ENCODE results near the gene NPY2R.

Gene NPY2R

GRCh38 chr4:155249016-155249566, 40.7 kb downstream of the NPY2R start:
- DNase-seq, result peak in 1 of 2 experiments; percentile 8

DNA sequence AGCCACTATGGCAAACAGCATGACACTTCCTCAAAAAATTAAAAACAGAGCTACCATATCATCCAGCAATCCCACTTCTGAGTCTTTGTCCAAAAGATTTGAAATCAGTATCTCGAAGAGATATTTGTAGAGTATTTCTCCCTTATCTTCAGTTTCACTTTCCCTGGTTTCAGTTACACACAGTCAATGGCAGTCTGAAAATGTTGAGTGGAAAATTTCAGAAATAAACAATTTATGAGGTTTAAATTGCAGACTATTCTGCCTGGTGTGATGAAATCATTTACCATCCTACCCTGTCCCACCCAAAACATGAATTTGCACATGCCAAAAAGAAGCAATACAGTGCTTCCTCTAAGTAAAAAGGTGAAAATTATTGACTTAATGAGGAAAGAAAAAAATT, 43.9 kb downstream of the NPY2R start:
- no peak for DNase-seq

GRCh38 chr4:155263480-155263879, 55.0 kb downstream of the NPY2R start:
- DNase-seq, result no peak

DNA sequence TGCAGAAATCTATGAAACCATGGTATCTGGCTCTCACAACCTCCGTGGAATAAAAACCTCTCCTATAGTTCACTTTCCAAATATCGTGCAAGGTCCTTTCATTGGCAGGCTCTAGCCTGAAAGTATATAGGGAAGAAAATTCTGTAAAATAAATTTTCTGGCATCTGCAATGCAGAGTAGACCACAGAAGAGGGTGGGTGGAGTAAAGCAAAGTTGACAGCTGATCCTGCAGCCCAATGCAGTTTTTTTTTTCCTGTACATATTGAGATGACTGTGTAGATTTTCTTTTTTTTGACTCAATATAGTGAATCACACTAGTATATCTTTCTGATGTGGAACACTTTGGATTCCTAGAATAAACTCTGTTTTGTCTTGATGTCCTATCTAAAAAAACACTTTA, 56.7 kb downstream of the NPY2R start:
- DNase-seq, result no peak
